Measurements from ENCODE around the gene KDF1. TPM values are rescaled to one million over a fixed set of nuclear protein-coding genes. Genes with fewer than 3 reads are reported as not detected.
A peak's percentile ranks its signal among the peaks of the same experiment; 100 is the strongest.

Gene KDF1
- total and polyA plus RNA-seq, 2 donors (not counting 1 experiment from before 2014, with no cell fraction given): not detected

GRCh38 chr1:26922901-26923300 lies 37.4 kb downstream of the KDF1 start:
- Histone ChIP-seq H3K4me1 (ENCODE audit: control insufficient read depth, extremely low read depth, insufficient read depth, low read length) (peaks cover 2% of the 10 kb centered on the region), H2AFZ (ENCODE audit: low read length) (no peak overlapping the region), H3K27ac (ENCODE audit: insufficient read depth, low read length) (no peak overlapping the region), H3K9me3 (ENCODE audit: control insufficient read depth, insufficient read depth, low read depth, low read length) (no peaks in the 10 kb centered on the region), H3K4me3 (replicated peaks in 1 of 4; ENCODE audit: control extremely low read depth in 1 of 4, insufficient read depth in 1 of 4, low read depth in 3 of 4, low read length in 4 of 4) (peak overlapping the region; percentile 73 to 95 (median 86)), H3K79me2 (ENCODE audit: control insufficient read depth, insufficient read depth, low read length) (peaks cover 32% of the 10 kb centered on the region), H3K27me3 (ENCODE audit: control insufficient read depth, insufficient read depth, low read length) (no peaks in the 10 kb centered on the region), H3K36me3 (ENCODE audit: control insufficient read depth, insufficient read depth, low read length) (peaks cover 6% of the 10 kb centered on the region), H4K20me1 (ENCODE audit: control insufficient read depth, extremely low read depth, insufficient read depth, low read length) (peaks cover 2% of the 10 kb centered on the region), H3K9ac (ENCODE audit: insufficient read depth, low read length) (no peak overlapping the region), H3K4me2 (ENCODE audit: extremely low read depth, insufficient read depth, low read length) (peak overlapping the region; percentile 73)
- no peak for DNase-seq (ENCODE audit: low read depth in 2 of 2)
- TF ChIP-seq EZH2 (IDR thresholded peaks at IDR 0.05; ENCODE audit: low read length, missing control alignments): no peak
- TF ChIP-seq CTCF (conservative IDR thresholded peaks at IDR 0.05 in 1 of 2, IDR thresholded peaks at IDR 0.05 in 1 of 2; ENCODE audit: low read depth in 1 of 2, low read length in 2 of 2): no peak

DNA sequence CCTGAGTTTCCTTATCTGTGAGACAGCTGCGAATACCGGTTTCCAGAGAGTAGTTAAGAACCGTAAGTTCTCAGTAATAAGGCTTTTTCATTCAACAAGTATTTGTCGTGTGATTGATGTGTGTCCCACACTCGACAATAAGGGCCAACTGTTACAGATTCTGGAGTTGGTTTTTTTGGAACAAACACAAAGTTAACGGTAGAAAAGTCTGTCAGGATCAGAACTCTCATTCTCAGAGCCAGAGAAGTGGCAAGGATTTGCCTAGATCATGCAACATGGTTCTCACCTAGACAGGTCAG lies 37.9 kb downstream of the KDF1 start:
- Histone ChIP-seq H3K79me2 (ENCODE audit: control insufficient read depth, insufficient read depth, low read length) (peaks cover 32% of the 10 kb centered on the region), H3K9ac (ENCODE audit: insufficient read depth, low read length) (peak overlapping the region; percentile 95), H3K9me3 (ENCODE audit: control insufficient read depth, insufficient read depth, low read depth, low read length) (no peaks in the 10 kb centered on the region), H2AFZ (ENCODE audit: low read length) (no peak overlapping the region), H3K27me3 (ENCODE audit: control insufficient read depth, insufficient read depth, low read length) (no peaks in the 10 kb centered on the region), H3K4me2 (ENCODE audit: extremely low read depth, insufficient read depth, low read length) (peak overlapping the region; percentile 73), H3K4me3 (replicated peaks in 1 of 4; ENCODE audit: control extremely low read depth in 1 of 4, insufficient read depth in 1 of 4, low read depth in 3 of 4, low read length in 4 of 4) (peak overlapping the region; percentile 73 to 95 (median 86)), H3K4me1 (ENCODE audit: control insufficient read depth, extremely low read depth, insufficient read depth, low read length) (peaks cover 2% of the 10 kb centered on the region), H3K36me3 (ENCODE audit: control insufficient read depth, insufficient read depth, low read length) (peaks cover 6% of the 10 kb centered on the region), H3K27ac (ENCODE audit: insufficient read depth, low read length) (peak overlapping the region; percentile 95), H4K20me1 (ENCODE audit: control insufficient read depth, extremely low read depth, insufficient read depth, low read length) (peaks cover 2% of the 10 kb centered on the region)
- TF ChIP-seq CTCF (conservative IDR thresholded peaks at IDR 0.05 in 1 of 2, IDR thresholded peaks at IDR 0.05 in 1 of 2; ENCODE audit: low read depth in 1 of 2, low read length in 2 of 2) (no peak), EZH2 (IDR thresholded peaks at IDR 0.05; ENCODE audit: low read length, missing control alignments) (no peak)
- no peak for DNase-seq (ENCODE audit: low read depth in 2 of 2)

- peak within 1 kb of the TSS; percentile 95 for H3K27ac ChIP-seq (ENCODE audit: insufficient read depth, low read length)
- H3K4me1 ChIP-seq (ENCODE audit: control insufficient read depth, extremely low read depth, insufficient read depth, low read length): peaks cover 2% of the 10 kb centered on the region
- DNase-seq (ENCODE audit: low read depth in 2 of 2): peak; percentile 96 to 97
- H2AFZ ChIP-seq (ENCODE audit: low read length): peak within 1 kb of the TSS; percentile 90
- peaks cover 2% of the 10 kb centered on the region for H4K20me1 ChIP-seq (ENCODE audit: control insufficient read depth, extremely low read depth, insufficient read depth, low read length)
- H3K4me3 ChIP-seq (replicated peaks in 1 of 4; ENCODE audit: control extremely low read depth in 1 of 4, insufficient read depth in 1 of 4, low read depth in 3 of 4, low read length in 4 of 4): peak within 1 kb of the TSS; percentile 73 to 95 (median 86)
- TF ChIP-seq CTCF (conservative IDR thresholded peaks at IDR 0.05 in 1 of 2, IDR thresholded peaks at IDR 0.05 in 1 of 2; ENCODE audit: low read depth in 1 of 2, low read length in 2 of 2): no peak
- TF ChIP-seq EZH2 (IDR thresholded peaks at IDR 0.05; ENCODE audit: low read length, missing control alignments): no peak
- H3K36me3 ChIP-seq (ENCODE audit: control insufficient read depth, insufficient read depth, low read length): peaks cover 6% of the 10 kb centered on the region
- H3K27me3 ChIP-seq (ENCODE audit: control insufficient read depth, insufficient read depth, low read length): no peaks in the 10 kb centered on the region
- H3K79me2 ChIP-seq (ENCODE audit: control insufficient read depth, insufficient read depth, low read length): peaks cover 32% of the 10 kb centered on the region
- peak within 1 kb of the TSS; percentile 95 for H3K9ac ChIP-seq (ENCODE audit: insufficient read depth, low read length)
- H3K9me3 ChIP-seq (ENCODE audit: control insufficient read depth, insufficient read depth, low read depth, low read length): no peaks in the 10 kb centered on the region
- H3K4me2 ChIP-seq (ENCODE audit: extremely low read depth, insufficient read depth, low read length): peak within 1 kb of the TSS; percentile 82
Observed at GRCh38 chr1:26921540-26922430, 38.5 kb downstream of the KDF1 start, which contains the start of gene NUDC. Gene NUDC, plus strand, starts transcription at chr1:26921743. Its CDS starts 106 bp downstream, at chr1:26921849.

Data from fibroblast of lung (primary cell).